ENCODE data around the gene DCX. TPM values are rescaled to one million over a fixed set of nuclear protein-coding genes. Genes with fewer than 3 reads are reported as not detected.

DCX gene
- total RNA-seq, 1 experiment from 2014 or later = not detected

DNA sequence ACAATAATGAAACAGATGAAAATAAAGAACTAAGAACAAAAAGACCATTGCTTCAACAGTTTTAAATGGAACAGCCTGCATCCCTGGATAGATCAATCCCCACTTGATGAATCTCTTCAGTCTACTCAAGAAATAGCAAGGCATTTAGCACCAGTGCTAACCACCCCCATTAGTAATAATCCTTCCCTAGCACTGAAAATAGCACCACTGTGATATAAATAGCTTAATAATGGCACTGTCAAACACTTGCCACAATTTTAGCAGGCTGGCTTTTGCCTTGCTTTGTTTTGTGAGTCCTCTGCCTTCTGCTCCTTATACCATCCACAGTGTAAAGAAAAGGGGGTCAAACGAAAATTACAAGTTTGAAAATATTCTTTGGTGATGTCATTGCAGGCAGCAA is 17.4 kb downstream of the DCX start:
- no TSS peak for BruUV-seq (replicated peaks)
- Histone ChIP-seq H3K79me2 (ENCODE audit: low read length) (no peaks in the 10 kb centered on the region), H3K9me2 (replicated peaks; ENCODE audit: low read length) (no peaks in the 10 kb centered on the region), H3K9ac (ENCODE audit: low read length) (no peak overlapping the region), H3F3A (ENCODE audit: low read length, unreplicated experiment) (no peaks in the 10 kb centered on the region), H3K9me3 (ENCODE audit: low read length) (no peaks in the 10 kb centered on the region), H3K4me3 (ENCODE audit: low read length) (no peak overlapping the region), H3K36me3 (ENCODE audit: low read depth, low read length) (no peaks in the 10 kb centered on the region), H4K20me1 (ENCODE audit: low read length) (no peaks in the 10 kb centered on the region), H3K4me2 (ENCODE audit: low read length) (no peak overlapping the region), H2AFZ (ENCODE audit: low read length) (no peak overlapping the region), H3K27me3 (ENCODE audit: low read length) (no peaks in the 10 kb centered on the region), H3K27ac (ENCODE audit: low read length) (no peak overlapping the region), H3K4me1 (ENCODE audit: insufficient read depth, low read length) (no peaks in the 10 kb centered on the region)
- DNase-seq (no peak), ATAC-seq (no peak)
- TF ChIP-seq EZH2phosphoT487 (IDR thresholded peaks at IDR 0.05; ENCODE audit: borderline replicate concordance, low read length) (no peak), EZH2 (IDR thresholded peaks at IDR 0.05; ENCODE audit: low read length, unreplicated experiment) (no peak)
- TF ChIP-seq, protein P1, sequence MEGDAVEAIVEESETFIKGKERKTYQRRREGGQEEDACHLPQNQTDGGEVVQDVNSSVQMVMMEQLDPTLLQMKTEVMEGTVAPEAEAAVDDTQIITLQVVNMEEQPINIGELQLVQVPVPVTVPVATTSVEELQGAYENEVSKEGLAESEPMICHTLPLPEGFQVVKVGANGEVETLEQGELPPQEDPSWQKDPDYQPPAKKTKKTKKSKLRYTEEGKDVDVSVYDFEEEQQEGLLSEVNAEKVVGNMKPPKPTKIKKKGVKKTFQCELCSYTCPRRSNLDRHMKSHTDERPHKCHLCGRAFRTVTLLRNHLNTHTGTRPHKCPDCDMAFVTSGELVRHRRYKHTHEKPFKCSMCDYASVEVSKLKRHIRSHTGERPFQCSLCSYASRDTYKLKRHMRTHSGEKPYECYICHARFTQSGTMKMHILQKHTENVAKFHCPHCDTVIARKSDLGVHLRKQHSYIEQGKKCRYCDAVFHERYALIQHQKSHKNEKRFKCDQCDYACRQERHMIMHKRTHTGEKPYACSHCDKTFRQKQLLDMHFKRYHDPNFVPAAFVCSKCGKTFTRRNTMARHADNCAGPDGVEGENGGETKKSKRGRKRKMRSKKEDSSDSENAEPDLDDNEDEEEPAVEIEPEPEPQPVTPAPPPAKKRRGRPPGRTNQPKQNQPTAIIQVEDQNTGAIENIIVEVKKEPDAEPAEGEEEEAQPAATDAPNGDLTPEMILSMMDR (conservative IDR thresholded peaks at IDR 0.05; ENCODE audit: low read depth, low read length) = no peak
- CTCF ChIA-PET = no interaction called here
- POLR2A ChIA-PET (ENCODE audit: unreplicated experiment) = no interaction called here
- intact Hi-C loops (cut with micrococcal nuclease) = no loop called here

DNA sequence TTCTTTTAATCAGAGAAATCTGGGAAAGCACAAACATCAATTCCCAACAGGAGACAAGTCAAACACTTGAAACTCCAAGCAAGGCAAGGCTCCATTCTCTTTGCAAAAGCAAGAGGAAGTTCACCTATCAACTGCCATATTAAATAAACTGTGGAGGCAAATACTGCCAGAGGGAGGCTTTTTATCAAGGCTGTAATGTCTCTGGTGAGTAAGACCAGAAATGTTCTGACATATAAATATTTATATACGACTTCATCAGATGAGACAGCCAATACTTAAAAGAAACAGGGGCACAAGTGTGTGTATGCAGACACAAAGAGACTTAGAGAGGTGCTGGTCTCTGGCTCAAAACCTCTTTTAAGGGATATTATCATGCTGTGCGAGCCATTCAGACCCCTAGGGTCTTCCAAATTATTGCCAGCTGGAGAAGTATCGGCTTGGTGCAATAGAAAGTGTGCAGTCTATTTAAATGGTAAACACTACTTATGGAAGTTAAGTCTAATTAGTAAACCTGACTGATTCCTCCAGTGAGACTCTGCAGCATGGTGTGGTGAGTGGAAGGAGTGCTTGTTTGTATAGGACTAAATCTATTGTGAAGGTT is 24.4 kb downstream of the DCX start:
- POLR2A ChIA-PET (ENCODE audit: unreplicated experiment) = no interaction called here
- DNase-seq (no peak), ATAC-seq (no peak)
- no peak overlapping the region for H3K4me3 ChIP-seq (ENCODE audit: low read length)
- H3K4me2 ChIP-seq (ENCODE audit: low read length) = no peak overlapping the region
- H3K27me3 ChIP-seq (ENCODE audit: low read length) = no peaks in the 10 kb centered on the region
- no peaks in the 10 kb centered on the region for H3K79me2 ChIP-seq (ENCODE audit: low read length)
- no peaks in the 10 kb centered on the region for H3K9me2 ChIP-seq (replicated peaks; ENCODE audit: low read length)
- intact Hi-C loops (cut with micrococcal nuclease) = no loop called here
- no peaks in the 10 kb centered on the region for H3K36me3 ChIP-seq (ENCODE audit: low read depth, low read length)
- CTCF ChIA-PET = no interaction called here
- H2AFZ ChIP-seq (ENCODE audit: low read length) = no peak overlapping the region
- H3K9ac ChIP-seq (ENCODE audit: low read length) = no peak overlapping the region
- no TSS peak for BruUV-seq (replicated peaks)
- H3K27ac ChIP-seq (ENCODE audit: low read length) = no peak overlapping the region
- H3F3A ChIP-seq (ENCODE audit: low read length, unreplicated experiment) = no peaks in the 10 kb centered on the region
- TF ChIP-seq EZH2phosphoT487 (IDR thresholded peaks at IDR 0.05; ENCODE audit: borderline replicate concordance, low read length) (no peak), EZH2 (IDR thresholded peaks at IDR 0.05; ENCODE audit: low read length, unreplicated experiment) (no peak)
- TF ChIP-seq, protein P1 (conservative IDR thresholded peaks at IDR 0.05; ENCODE audit: low read depth, low read length) = no peak
- H4K20me1 ChIP-seq (ENCODE audit: low read length) = no peaks in the 10 kb centered on the region
- H3K9me3 ChIP-seq (ENCODE audit: low read length) = no peaks in the 10 kb centered on the region
- H3K4me1 ChIP-seq (ENCODE audit: insufficient read depth, low read length) = no peaks in the 10 kb centered on the region

DNA sequence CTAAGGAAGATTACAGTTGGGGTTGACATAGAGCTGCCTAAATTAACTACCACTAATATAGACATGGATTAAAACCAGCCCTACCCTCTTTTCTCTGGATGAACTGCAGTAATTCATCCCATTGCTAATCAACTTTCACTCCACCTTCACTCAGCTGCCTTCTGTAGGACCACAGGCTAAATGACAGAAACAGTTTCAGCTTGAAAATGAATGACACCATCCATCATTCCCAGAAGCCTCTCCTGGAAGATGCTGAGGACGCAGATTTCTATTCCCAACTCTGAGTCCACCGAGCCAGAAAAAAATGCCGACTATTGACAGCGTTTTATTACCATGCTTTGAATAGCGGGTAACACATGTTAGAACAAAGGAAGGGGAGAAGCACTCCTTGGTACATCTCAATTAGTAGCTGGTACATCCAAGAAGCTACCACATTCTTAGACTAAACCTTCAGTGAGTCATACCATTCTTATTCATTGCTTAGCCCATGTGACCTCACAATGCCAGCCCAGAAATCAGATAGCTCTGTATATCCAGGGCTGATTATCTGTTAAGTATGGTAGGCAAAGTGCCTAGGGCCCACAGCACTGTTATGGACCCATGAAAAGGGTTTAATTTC is 25.3 kb downstream of the DCX start:
- intact Hi-C loops (cut with micrococcal nuclease) = no loop called here
- ChIA-PET POLR2A (ENCODE audit: unreplicated experiment) (no interaction called here), CTCF (no interaction called here)
- DNase-seq (no peak), ATAC-seq (no peak)
- no peaks in the 10 kb centered on the region for H3K9me3 ChIP-seq (ENCODE audit: low read length)
- no peaks in the 10 kb centered on the region for H3K4me1 ChIP-seq (ENCODE audit: insufficient read depth, low read length)
- no peaks in the 10 kb centered on the region for H3K79me2 ChIP-seq (ENCODE audit: low read length)
- no peaks in the 10 kb centered on the region for H3K27me3 ChIP-seq (ENCODE audit: low read length)
- no peak overlapping the region for H3K27ac ChIP-seq (ENCODE audit: low read length)
- no peaks in the 10 kb centered on the region for H3K36me3 ChIP-seq (ENCODE audit: low read depth, low read length)
- no peaks in the 10 kb centered on the region for H3K9me2 ChIP-seq (replicated peaks; ENCODE audit: low read length)
- no peak overlapping the region for H3K4me2 ChIP-seq (ENCODE audit: low read length)
- TF ChIP-seq EZH2 (IDR thresholded peaks at IDR 0.05; ENCODE audit: low read length, unreplicated experiment) = no peak
- no peak for TF ChIP-seq EZH2phosphoT487 (IDR thresholded peaks at IDR 0.05; ENCODE audit: borderline replicate concordance, low read length)
- TF ChIP-seq, protein P1 (conservative IDR thresholded peaks at IDR 0.05; ENCODE audit: low read depth, low read length) = no peak
- BruUV-seq (replicated peaks) = no TSS peak
- H4K20me1 ChIP-seq (ENCODE audit: low read length) = no peaks in the 10 kb centered on the region
- no peak overlapping the region for H2AFZ ChIP-seq (ENCODE audit: low read length)
- H3F3A ChIP-seq (ENCODE audit: low read length, unreplicated experiment) = no peaks in the 10 kb centered on the region
- H3K9ac ChIP-seq (ENCODE audit: low read length) = no peak overlapping the region
- H3K4me3 ChIP-seq (ENCODE audit: low read length) = no peak overlapping the region

Data from PC-3 (cell line).